ENCODE measurements around the gene HNRNPUL1. TPM values are rescaled to one million over a fixed set of nuclear protein-coding genes. Genes with fewer than 3 reads are reported as not detected.

Gene HNRNPUL1
- total and polyA plus RNA-seq, 5 donors = 89.4 to 152 (median 136) TPM

DNA sequence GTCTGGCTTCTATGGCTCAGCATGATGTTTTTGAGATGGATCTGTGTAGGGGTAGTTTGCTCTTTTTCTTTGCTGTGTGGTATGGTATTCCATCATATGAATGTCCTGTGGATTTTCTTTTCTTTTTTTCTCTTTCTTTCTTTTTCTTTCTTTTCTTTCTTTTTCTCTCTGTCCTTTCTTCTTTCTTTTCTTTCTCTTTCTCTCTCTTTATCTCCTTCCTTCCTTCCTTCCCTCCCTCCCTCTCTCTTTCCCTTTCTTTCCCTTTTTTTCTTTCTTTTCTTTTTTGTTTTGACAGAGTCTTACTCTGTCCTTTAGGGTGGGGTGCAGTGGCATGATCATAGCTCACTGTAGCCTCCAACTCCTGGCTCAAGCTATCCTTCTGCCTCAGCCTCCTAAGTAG is 9.0 kb upstream of the HNRNPUL1 start:
- Histone ChIP-seq H3K27ac (ENCODE audit: low read length) (no peak overlapping the region), H3K4me1 (ENCODE audit: control insufficient read depth, insufficient read depth, low read length) (no peaks in the 10 kb centered on the region), H3K27me3 (ENCODE audit: control insufficient read depth, insufficient read depth) (no peaks in the 10 kb centered on the region), H3K9me3 (ENCODE audit: control insufficient read depth, low read length) (no peaks in the 10 kb centered on the region), H3K4me3 (ENCODE audit: low read length) (no peak overlapping the region)
- no peak for DNase-seq
- intact Hi-C loops (cut with DNase I) = loop anchor here in 1 of 4 donors (5.0 kb wide), 2 partner anchors 33 to 48 kb away; no protein-coding TSS in a partner anchor
- ATAC-seq = no peak

DNA sequence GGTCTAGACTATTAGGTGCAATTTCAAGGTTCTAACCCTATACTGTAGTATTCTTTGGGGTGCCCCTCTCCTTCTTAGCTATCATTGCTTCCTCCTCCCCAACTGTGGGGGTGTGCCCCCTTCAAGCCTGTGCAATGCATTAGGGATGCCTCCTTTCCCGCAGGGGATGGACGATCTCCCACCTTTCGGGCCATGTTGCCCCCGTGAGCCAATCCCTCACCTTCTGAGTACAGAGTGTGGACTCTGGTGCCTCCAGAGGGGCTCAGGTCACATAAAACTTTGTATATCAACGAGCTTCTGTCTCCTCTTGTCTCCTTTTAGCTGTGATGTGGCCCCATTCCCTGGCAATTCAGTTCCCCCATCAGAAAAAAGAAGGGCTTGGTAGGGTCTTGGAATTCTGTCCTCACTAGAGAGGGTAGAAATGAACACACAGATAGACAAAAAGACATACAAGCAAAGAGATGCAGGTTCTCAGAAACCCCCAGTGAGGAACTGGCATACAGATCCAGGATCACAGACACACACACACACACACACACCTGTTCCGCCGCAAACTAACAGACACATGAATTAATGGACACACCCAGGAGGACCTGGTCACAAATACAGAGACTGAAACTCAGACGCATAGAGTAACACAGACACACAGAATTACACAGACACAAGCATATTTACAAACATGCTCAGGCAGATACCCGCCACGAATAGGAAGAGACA is 2.5 kb upstream of the HNRNPUL1 start:
- intact Hi-C loops (cut with DNase I) = loop anchor here in 3 of 4 donors (2.0 to 5.0 kb wide), 4 partner anchors 43 to 57 kb away; partner anchors contain the start of gene AXL (in 1 of the 3)
- Histone ChIP-seq H3K4me3 (ENCODE audit: low read length) (peak overlapping the region; percentile 75), H3K27me3 (ENCODE audit: control insufficient read depth, insufficient read depth) (no peaks in the 10 kb centered on the region), H3K9me3 (ENCODE audit: control insufficient read depth, low read length) (no peaks in the 10 kb centered on the region), H3K27ac (ENCODE audit: low read length) (peak overlapping the region; percentile 63), H3K4me1 (ENCODE audit: control insufficient read depth, insufficient read depth, low read length) (peaks cover under 1% of the 10 kb centered on the region)
- DNase-seq (no peak), ATAC-seq (no peak)
- WGBS = 60% methylated on average over 10 of the region's 10 CpGs

DNA sequence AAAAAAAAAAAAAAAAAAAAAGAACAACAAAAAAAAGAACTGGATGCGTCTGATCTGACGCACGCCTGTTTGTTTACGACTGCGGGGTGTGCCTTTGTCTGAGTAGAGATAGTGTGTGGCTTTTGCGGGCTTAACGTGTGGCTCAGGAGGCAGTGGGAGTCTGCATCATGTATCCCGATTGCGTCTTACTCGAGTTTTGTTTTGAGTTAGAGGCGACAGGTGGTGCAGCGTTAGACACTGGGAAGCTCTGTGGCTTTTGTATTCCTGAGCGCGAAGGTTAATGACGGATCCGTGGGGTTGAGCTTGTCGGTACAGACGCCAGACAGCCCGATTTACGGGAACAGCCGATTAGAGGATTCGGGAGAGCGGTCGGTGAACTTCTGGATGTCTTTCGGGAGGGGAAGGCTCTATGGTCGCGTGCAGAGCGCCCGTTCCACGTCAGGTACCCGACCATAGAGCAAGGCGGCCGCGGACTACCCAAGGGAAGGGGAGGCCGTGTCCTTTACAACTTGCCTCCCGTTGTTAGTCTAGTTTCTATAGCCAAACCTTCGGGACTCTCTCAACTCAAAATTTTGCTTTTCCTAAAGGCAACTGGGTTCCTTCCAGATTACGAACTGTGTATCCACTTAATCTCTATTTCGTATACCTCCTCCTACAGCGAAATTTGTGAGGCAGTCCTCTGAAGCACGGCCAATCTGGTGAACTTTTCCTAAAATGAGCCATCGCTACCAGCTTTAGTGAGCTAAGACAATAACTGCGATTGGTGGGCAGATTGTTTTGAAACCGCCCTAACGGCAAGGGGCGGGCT is 926 bp upstream of the HNRNPUL1 start:
- ATAC-seq (peak; percentile 9 to 22), DNase-seq (peak; percentile 55 to 88 (median 85))
- Histone ChIP-seq H3K27me3 (ENCODE audit: control insufficient read depth, insufficient read depth) (no peaks in the 10 kb centered on the region), H3K9me3 (ENCODE audit: control insufficient read depth, low read length) (no peaks in the 10 kb centered on the region), H3K4me3 (ENCODE audit: low read length) (peak overlapping the region; percentile 75), H3K4me1 (ENCODE audit: control insufficient read depth, insufficient read depth, low read length) (peaks cover 6% of the 10 kb centered on the region), H3K27ac (ENCODE audit: low read length) (peak overlapping the region; percentile 100)
- intact Hi-C loops (cut with DNase I) = loop anchor here in 3 of 4 donors (2.0 to 5.0 kb wide), 4 partner anchors 44 to 58 kb away; partner anchors contain the start of gene AXL (in 1 of the 3)
- under 1% methylated on average over 46 of the region's 46 CpGs for WGBS

DNA sequence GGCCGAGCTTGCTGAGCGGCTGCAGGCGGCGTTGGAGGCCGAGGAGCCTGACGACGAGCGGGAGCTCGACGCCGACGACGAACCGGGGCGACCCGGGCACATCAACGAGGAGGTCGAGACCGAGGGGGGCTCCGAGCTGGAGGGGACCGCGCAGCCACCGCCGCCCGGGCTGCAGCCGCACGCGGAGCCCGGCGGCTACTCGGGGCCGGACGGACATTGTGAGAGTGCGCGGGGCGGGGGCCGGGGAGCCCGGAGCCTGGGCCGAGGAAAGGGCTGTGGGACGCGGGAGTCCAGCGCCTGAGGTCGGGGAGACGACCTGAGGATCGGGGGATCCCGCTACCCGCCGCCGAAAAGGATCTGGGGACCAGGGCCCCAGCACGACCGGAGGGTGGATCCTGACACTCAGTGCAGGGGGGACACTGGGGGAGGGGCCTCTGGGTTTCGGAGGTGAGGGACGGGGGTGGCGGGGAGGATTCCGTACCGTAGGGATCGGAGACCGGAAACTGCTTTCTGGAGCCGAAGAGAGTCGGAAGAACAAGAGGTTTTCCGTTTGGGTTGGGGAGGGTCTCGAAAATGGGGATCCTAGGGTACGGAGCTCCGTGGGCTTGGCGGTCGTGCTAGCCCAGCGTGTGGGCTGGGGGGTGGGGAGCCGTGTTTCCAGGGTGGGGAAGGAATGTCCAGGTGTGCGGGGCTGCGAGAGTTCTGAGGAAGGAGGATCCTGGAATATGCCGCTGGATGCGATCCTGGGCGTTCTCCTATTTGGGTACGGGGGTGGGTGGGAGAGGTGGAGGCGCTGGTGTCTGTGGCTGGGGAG is 616 bp downstream of the HNRNPUL1 start:
- peak overlapping the region; percentile 70 for H3K4me3 ChIP-seq (ENCODE audit: low read length)
- peaks cover 6% of the 10 kb centered on the region for H3K4me1 ChIP-seq (ENCODE audit: control insufficient read depth, insufficient read depth, low read length)
- DNase-seq (peak; percentile 66 to 83 (median 81)), ATAC-seq (peak; percentile 1 to 7)
- no peaks in the 10 kb centered on the region for H3K9me3 ChIP-seq (ENCODE audit: control insufficient read depth, low read length)
- H3K27ac ChIP-seq (ENCODE audit: low read length) = peak overlapping the region; percentile 87
- WGBS = under 1% methylated on average over 75 of the region's 75 CpGs
- H3K27me3 ChIP-seq (ENCODE audit: control insufficient read depth, insufficient read depth) = no peaks in the 10 kb centered on the region
- intact Hi-C loops (cut with DNase I) = loop anchor here in 3 of 4 donors (5.0 kb wide), 3 partner anchors 38 to 57 kb away; no protein-coding TSS in a partner anchor

DNA sequence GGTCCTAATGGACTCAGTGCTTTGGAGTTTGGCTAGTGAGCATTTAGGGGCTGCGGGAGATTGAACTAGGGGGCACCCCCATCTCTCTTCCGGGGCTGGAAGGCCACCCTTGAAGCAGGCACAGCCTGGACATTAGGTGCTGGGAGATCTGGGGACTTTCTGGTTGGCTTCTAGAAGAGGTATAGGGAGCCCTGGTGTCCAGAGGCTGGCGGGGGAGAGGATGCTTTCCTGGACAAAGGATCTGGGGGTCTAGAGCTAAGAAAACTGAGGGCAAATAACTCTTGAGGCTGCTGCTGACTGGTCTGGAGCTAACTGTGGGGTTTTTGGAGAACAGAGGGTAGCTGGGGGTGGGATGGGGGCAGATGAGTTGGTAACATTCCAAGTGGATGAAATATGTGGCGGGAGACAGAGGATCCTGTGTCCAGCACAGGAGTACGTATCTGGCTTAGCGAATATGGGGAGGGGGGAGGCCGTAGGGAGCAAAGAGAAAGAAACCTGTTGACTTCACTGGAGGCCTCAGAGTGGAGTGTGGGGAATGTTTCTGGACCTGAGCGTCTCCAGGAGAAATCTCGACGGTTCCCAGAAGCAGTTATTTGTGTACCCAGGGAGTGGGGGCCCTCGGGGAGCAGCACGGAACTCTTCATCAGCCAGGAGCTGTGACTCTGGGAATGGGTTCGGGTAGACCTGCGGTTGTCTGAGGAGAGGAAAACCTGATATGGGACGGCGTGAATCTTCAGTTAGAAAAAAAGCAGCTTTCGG is 1.4 kb downstream of the HNRNPUL1 start:
- WGBS = 9% methylated on average over 17 of the region's 17 CpGs
- H3K4me3 ChIP-seq (ENCODE audit: low read length) = peak overlapping the region; percentile 70
- H3K27ac ChIP-seq (ENCODE audit: low read length) = peak overlapping the region; percentile 87
- H3K27me3 ChIP-seq (ENCODE audit: control insufficient read depth, insufficient read depth) = no peaks in the 10 kb centered on the region
- intact Hi-C loops (cut with DNase I) = loop anchor here in 1 of 4 donors (5.0 kb wide), 1 partner anchor 37 kb away; no protein-coding TSS in a partner anchor
- H3K9me3 ChIP-seq (ENCODE audit: control insufficient read depth, low read length) = no peaks in the 10 kb centered on the region
- DNase-seq (peak in 1 of 3 donors; percentile 19), ATAC-seq (no peak)
- peaks cover 6% of the 10 kb centered on the region for H3K4me1 ChIP-seq (ENCODE audit: control insufficient read depth, insufficient read depth, low read length)

DNA sequence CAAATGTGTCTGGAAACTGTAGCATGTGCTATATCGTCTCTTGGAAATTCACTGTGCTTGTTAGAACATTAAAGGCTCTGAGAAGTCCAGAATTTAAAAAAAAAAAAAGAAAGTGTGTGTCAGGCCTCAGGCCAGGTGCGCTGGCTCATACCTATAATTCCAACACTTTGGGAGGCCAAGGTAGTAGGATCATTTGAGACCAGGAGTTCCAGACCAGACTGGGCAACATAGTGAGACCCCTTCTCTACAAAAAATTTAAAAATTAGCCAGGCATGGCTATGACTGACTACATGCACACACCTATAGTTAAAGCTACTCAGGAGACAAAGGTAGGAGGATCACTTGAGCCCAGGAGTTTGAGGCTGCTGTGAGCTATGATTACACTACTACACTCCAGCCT is 4.9 kb downstream of the HNRNPUL1 start:
- H3K27ac ChIP-seq (ENCODE audit: low read length) = no peak overlapping the region
- 96% methylated on average over 2 of the region's 2 CpGs for WGBS
- intact Hi-C loops (cut with DNase I) = loop anchor here in 1 of 4 donors (5.0 kb wide), 1 partner anchor 33 kb away; no protein-coding TSS in a partner anchor
- no peaks in the 10 kb centered on the region for H3K27me3 ChIP-seq (ENCODE audit: control insufficient read depth, insufficient read depth)
- DNase-seq = no peak
- H3K4me1 ChIP-seq (ENCODE audit: control insufficient read depth, insufficient read depth, low read length) = peaks cover 6% of the 10 kb centered on the region
- ATAC-seq = no peak
- H3K9me3 ChIP-seq (ENCODE audit: control insufficient read depth, low read length) = no peaks in the 10 kb centered on the region
- no peak overlapping the region for H3K4me3 ChIP-seq (ENCODE audit: low read length)

DNA sequence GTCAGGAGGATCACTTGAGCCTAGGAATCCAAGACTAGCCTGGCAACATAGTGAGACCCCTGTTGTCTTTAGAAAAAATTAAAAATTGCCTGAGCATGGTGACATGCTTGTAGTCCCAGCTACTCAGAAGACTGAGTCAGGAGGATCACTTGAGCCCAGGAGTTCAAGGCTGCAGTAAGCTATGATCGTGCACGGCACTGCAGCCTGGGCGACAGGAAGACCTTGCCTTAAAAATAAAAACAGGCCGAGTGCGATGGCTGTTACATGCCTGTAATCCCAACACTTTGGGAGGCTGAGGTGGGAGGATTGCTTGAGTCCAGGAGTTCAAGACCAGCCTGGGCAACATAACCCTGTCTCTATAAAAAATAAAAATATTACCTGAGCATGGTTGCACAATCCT is 5.4 kb downstream of the HNRNPUL1 start:
- no peak for ATAC-seq
- WGBS = 88% methylated on average over 5 of the region's 5 CpGs
- intact Hi-C loops (cut with DNase I) = loop anchor here in 1 of 4 donors (5.0 kb wide), 1 partner anchor 33 kb away; no protein-coding TSS in a partner anchor

DNA sequence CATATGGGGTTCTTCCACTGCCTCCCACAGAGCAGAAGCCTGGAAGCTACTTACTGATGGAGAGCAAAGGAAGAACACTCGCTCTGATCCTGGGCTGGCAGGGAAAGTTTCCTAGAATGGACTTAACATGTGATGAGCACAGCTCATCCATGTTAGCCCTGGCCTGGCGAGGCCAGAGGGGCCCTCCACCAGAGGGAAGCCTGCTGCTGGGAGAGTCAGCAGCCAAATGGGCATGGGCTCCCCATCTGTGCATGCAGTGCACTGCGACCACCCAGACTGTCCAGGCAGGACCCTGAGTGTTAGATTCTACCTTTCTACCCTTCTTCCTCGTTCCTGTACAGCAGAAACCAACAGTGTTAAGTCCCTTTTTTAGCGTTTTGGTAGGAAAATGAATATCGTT is 8.9 kb downstream of the HNRNPUL1 start:
- Histone ChIP-seq H3K4me1 (ENCODE audit: control insufficient read depth, insufficient read depth, low read length) (no peaks in the 10 kb centered on the region), H3K9me3 (ENCODE audit: control insufficient read depth, low read length) (no peaks in the 10 kb centered on the region), H3K27ac (ENCODE audit: low read length) (no peak overlapping the region), H3K4me3 (ENCODE audit: low read length) (no peak overlapping the region), H3K27me3 (ENCODE audit: control insufficient read depth, insufficient read depth) (no peaks in the 10 kb centered on the region)
- WGBS = 88% methylated on average over 6 of the region's 6 CpGs
- DNase-seq (no peak), ATAC-seq (no peak)
- intact Hi-C loops (cut with DNase I) = no loop called here

More for the DNA sequence above, 5.4 kb downstream of the HNRNPUL1 start:
- Histone ChIP-seq H3K9me3 (ENCODE audit: control insufficient read depth, low read length) (no peaks in the 10 kb centered on the region), H3K4me1 (ENCODE audit: control insufficient read depth, insufficient read depth, low read length) (peaks cover 6% of the 10 kb centered on the region), H3K27me3 (ENCODE audit: control insufficient read depth, insufficient read depth) (no peaks in the 10 kb centered on the region), H3K4me3 (ENCODE audit: low read length) (no peak overlapping the region), H3K27ac (ENCODE audit: low read length) (no peak overlapping the region)
- no peak for DNase-seq

DNA sequence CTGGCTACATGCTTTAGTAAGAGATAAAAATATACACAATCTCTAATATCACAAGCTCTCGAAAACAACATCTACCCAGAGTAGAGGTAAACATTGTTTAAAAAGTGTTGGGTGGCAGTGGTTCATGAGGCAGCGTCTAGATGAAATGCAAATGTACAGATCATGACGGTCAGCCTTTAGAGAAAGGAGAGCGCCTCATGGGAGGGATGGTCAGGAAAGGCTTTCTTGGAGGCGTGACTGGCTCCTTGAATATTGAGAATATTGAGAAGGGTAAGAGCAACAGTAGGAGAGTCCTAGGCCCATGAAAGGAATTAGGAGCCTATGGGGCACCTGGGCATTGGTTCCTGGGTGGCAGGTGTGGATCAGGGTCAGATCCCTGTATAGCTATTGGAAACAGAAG is 10.6 kb downstream of the HNRNPUL1 start:
- intact Hi-C loops (cut with DNase I) = no loop called here
- Histone ChIP-seq H3K27me3 (ENCODE audit: control insufficient read depth, insufficient read depth) (no peaks in the 10 kb centered on the region), H3K9me3 (ENCODE audit: control insufficient read depth, low read length) (no peaks in the 10 kb centered on the region), H3K4me1 (ENCODE audit: control insufficient read depth, insufficient read depth, low read length) (no peaks in the 10 kb centered on the region), H3K27ac (ENCODE audit: low read length) (no peak overlapping the region), H3K4me3 (ENCODE audit: low read length) (no peak overlapping the region)
- ATAC-seq = no peak
- 92% methylated on average over 5 of the region's 5 CpGs for WGBS
- DNase-seq = no peak

DNA sequence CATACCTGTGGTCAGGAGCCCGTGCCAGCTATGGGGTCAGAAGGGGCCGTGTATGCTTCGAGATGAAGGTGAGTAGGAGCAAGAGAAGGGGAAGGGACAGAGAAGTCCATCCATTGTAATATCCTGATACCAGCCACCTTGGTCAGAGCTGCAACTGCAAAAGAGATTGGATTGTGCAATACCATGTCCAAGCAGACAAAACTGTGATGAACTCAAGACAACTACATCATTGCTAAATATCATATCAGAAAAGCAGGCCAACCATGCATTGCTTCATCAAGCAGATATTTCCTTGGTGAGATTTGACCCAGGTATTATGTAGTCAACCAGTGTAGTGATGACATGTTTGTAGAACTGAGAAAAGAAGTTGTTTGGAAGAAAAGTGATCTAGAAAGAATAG is 12.1 kb downstream of the HNRNPUL1 start:
- no peak overlapping the region for H3K27ac ChIP-seq (ENCODE audit: low read length)
- no peaks in the 10 kb centered on the region for H3K9me3 ChIP-seq (ENCODE audit: control insufficient read depth, low read length)
- no peaks in the 10 kb centered on the region for H3K27me3 ChIP-seq (ENCODE audit: control insufficient read depth, insufficient read depth)
- ATAC-seq (no peak), DNase-seq (no peak)
- H3K4me1 ChIP-seq (ENCODE audit: control insufficient read depth, insufficient read depth, low read length) = no peaks in the 10 kb centered on the region
- 72% methylated on average over 3 of the region's 3 CpGs for whole genome bisulfite sequencing
- intact Hi-C loops (cut with DNase I) = no loop called here
- H3K4me3 ChIP-seq (ENCODE audit: low read length) = no peak overlapping the region
